ENCODE measurements around the gene PSMB8.

DNA sequence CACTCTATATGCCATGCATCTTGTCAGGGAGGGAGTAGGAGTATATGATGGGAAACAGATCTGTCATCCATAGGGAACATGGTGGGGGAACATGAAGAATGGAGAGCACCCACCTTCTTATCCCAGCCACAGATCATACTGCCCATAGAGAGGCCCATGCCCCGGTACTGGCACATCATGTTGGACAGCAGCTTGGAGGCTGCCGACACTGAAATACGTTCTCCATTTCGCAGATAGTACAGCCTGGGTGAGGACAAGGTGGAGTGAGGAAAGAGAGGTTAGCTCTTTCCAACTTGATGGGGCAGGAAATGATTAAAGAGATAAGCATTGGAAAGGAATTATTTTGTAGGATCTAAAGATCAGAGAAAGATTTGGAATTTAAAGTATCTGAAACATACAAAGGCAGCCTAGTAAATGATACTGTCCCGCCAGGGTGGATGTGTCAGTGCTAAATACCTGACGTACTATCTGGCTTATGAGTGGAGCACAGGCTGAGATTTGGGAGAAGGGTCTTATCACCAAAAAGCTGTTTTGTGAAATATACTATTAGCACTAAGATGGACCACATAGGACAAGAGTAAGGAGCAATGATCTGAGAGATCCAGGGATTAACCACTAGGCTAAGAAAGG is 1.7 kb downstream of the PSMB8 start:
- TF ChIP-seq POLR2A (IDR thresholded peaks at IDR 0.05; ENCODE audit: low read depth, low read length) (no peak), CTCF (conservative IDR thresholded peaks at IDR 0.05; ENCODE audit: low read depth, low read length) (no peak), NFE2L2 (IDR thresholded peaks at IDR 0.05; ENCODE audit: low read depth, low read length) (no peak), CEBPB (IDR thresholded peaks at IDR 0.05; ENCODE audit: low read depth, low read length) (no peak), RCOR1 (IDR thresholded peaks at IDR 0.05; ENCODE audit: insufficient replicate concordance, low read length) (no peak), FOS (IDR thresholded peaks at IDR 0.05; ENCODE audit: low read depth, low read length) (no peak), BHLHE40 (IDR thresholded peaks at IDR 0.05; ENCODE audit: low read depth, low read length) (no peak), MXI1 (IDR thresholded peaks at IDR 0.05; ENCODE audit: borderline replicate concordance, low read depth, low read length) (no peak), RFX5 (IDR thresholded peaks at IDR 0.05; ENCODE audit: low read depth, low read length) (no peak), MAZ (IDR thresholded peaks at IDR 0.05; ENCODE audit: borderline replicate concordance, low read depth, low read length) (no peak), SMC3 (IDR thresholded peaks at IDR 0.05; ENCODE audit: low read depth, low read length) (no peak)
- TF ChIP-seq, protein P1, sequence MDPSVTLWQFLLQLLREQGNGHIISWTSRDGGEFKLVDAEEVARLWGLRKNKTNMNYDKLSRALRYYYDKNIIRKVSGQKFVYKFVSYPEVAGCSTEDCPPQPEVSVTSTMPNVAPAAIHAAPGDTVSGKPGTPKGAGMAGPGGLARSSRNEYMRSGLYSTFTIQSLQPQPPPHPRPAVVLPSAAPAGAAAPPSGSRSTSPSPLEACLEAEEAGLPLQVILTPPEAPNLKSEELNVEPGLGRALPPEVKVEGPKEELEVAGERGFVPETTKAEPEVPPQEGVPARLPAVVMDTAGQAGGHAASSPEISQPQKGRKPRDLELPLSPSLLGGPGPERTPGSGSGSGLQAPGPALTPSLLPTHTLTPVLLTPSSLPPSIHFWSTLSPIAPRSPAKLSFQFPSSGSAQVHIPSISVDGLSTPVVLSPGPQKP (IDR thresholded peaks at IDR 0.05; ENCODE audit: borderline replicate concordance, low read depth, low read length) = no peak

Measured in IMR-90 (cell line).